WTC11 (cell line): ENCODE data around the gene FOXP1.

ENCODE experiments used
- ATF3 ChIP-seq: sonication (generic); formaldehyde crosslinking; conservative IDR thresholded peaks from 2 replicates; pipeline ENCODE4 v1.8.1; 2022; ENCODE audit warnings: mild to moderate bottlenecking, missing genetic modification reagents
- CBFB ChIP-seq: sonication (generic); formaldehyde crosslinking; IDR thresholded peaks from 2 replicates; pipeline ENCODE4 v1.8.1; 2022; ENCODE audit warnings: mild to moderate bottlenecking, low read depth, missing genetic modification reagents
- CTCF ChIP-seq: fragments of 200-600 bp; IDR thresholded peaks from 2 replicates; pipeline ENCODE4 v1.8.0; 2022; ENCODE audit warnings: antibody characterized with exemption
- E2F5 ChIP-seq: sonication (generic); formaldehyde crosslinking; IDR thresholded peaks from 2 replicates; pipeline ENCODE4 v1.8.1; 2022; ENCODE audit warnings: mild to moderate bottlenecking, moderate library complexity, missing genetic modification reagents
- ELF4 ChIP-seq: sonication (generic); formaldehyde crosslinking; IDR thresholded peaks from 2 replicates; pipeline ENCODE4 v1.8.1; 2022; ENCODE audit warnings: low read depth, mild to moderate bottlenecking, moderate library complexity, missing genetic modification reagents
- JUN ChIP-seq: sonication (generic); formaldehyde crosslinking; IDR thresholded peaks from 2 replicates; pipeline ENCODE4 v1.8.0; 2023; ENCODE audit warnings: mild to moderate bottlenecking, missing genetic modification reagents
- MAX ChIP-seq: sonication (generic); formaldehyde crosslinking; IDR thresholded peaks from 2 replicates; pipeline ENCODE4 v1.8.0; 2022; ENCODE audit warnings: mild to moderate bottlenecking, missing genetic modification reagents
- MXD4 ChIP-seq: fragments of 250-450 bp; sonication (Bioruptor Pico); IDR thresholded peaks from 2 replicates; pipeline ENCODE4 v1.8.0; 2021; ENCODE audit warnings: mild to moderate bottlenecking, moderate library complexity, borderline replicate concordance
- NR2C2 ChIP-seq: sonication (generic); formaldehyde crosslinking; IDR thresholded peaks from 2 replicates; pipeline ENCODE4 v1.8.0; 2022; ENCODE audit warnings: mild to moderate bottlenecking, missing genetic modification reagents
- ZNF232 ChIP-seq: sonication (generic); formaldehyde crosslinking; IDR thresholded peaks from 2 replicates; pipeline ENCODE4 v1.8.0; 2022; ENCODE audit warnings: mild to moderate bottlenecking, missing genetic modification reagents

GRCh38 chr3:71309342-71309741, 274.2 kb downstream of the FOXP1 start:
- TF ChIP-seq ZNF232 (CRISPR knock-in tag): no peak
- no peak for TF ChIP-seq MXD4 (CRISPR knock-in tag)
- no peak for TF ChIP-seq MAX (CRISPR knock-in tag)
- no peak for TF ChIP-seq CTCF
- TF ChIP-seq NR2C2 (CRISPR knock-in tag): no peak
- no peak for TF ChIP-seq ATF3 (CRISPR knock-in tag)
- no peak for TF ChIP-seq JUN (CRISPR knock-in tag)
- no peak for TF ChIP-seq ELF4 (CRISPR knock-in tag)
- TF ChIP-seq E2F5: no peak
- no peak for TF ChIP-seq CBFB
